ENCODE data around the gene NSDHL.

DNA sequence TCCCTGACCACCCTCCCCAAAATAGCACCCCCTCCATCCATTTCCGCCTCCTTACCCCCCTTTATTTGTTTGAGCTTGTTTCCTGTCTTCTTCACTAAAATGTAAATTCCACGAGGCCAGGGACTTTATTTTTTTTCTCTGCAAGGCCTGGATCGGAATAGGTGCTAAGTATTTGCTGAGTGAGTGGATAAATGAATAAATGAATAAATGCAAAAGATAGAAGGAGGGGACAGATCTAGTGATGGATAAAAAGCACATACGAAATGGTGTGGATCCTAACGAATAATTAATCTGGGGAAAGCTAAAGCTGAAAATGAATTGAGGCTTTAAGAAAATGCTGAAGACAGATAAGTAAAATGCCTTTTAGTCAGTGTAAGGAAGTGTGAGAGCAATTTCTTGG lies 12.5 kb upstream of the NSDHL start:
- no peak for TF ChIP-seq CTCF (IDR thresholded peaks at IDR 0.05; ENCODE audit: low read length)
- TF ChIP-seq EZH2phosphoT487 (IDR thresholded peaks at IDR 0.05; ENCODE audit: low read length): no peak
- TF ChIP-seq EZH2 (optimal IDR thresholded peaks at IDR 0.05; ENCODE audit: low read depth, low read length): no peak

Data from MM.1S (cell line).